ENCODE data around the gene FOXN1. TPM values are rescaled to one million over a fixed set of nuclear protein-coding genes. Genes with fewer than 3 reads are reported as not detected.

FOXN1 gene
- polyA plus RNA-seq, 1 donor from 2014 or later: not detected

DNA sequence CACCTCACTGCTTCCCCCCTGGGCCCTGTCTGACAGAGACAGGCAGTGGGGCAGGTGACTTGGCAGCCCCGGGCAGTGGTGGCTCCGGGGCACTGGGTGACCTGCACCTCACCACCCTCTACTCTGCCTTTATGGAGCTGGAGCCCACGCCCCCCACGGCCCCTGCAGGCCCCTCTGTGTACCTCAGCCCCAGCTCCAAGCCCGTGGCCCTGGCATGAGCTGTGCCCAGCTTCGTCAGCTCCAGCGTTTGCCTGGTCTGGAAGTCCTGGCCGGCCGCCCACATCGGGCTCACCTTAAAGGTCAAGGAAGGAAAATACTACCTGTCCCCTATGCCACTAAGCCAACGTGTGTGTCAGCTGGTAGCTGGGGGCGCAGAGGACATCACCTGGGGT is 31.1 kb downstream of the FOXN1 start:
- H3K9me3 Mint-ChIP-seq: no peaks in the 10 kb centered on the region
- H3K4me1 Mint-ChIP-seq: peaks cover 0 to 1% (median 0%) of the 10 kb centered on the region in 3 donors

DNA sequence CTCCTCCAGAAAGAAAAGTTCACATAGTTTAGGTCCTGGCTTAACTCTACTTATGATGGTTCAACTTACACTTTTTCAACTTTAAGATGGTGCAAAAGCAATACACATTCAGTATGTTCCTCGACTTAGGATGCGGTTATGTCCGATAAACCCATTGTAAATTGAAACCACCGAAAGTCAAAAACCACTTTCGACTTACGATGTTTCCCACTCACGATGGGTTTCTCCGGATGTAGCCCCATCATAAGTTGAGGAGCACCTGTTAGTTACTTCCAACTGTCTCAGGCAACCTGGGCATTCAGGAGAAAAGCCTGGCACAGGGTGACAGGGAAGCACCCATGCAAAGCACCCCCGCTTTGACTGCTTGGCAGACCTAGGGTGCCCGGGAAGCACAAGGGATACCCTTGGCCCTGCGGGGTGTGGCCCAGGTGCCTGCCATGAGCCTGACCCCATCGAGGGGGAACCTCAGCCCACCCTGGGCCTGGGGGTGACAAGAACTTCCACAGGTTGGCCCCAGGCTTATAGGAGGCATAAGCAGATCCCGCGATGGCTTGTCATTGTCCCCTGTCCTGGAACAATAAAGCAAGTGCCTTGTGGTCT is 32.2 kb downstream of the FOXN1 start:
- Mint-ChIP-seq H3K9me3 (no peaks in the 10 kb centered on the region), H3K27ac (no peak overlapping the region), H3K4me1 (peaks cover 0 to 6% (median 0%) of the 10 kb centered on the region in 3 donors), H3K27me3 (no peaks in the 10 kb centered on the region), H3K4me3 (no peak overlapping the region), H3K36me3 (no peaks in the 10 kb centered on the region)

More for the DNA sequence above, 31.1 kb downstream of the FOXN1 start:
- H3K4me3 Mint-ChIP-seq: no peak overlapping the region
- no peak overlapping the region for H3K27ac Mint-ChIP-seq
- no peaks in the 10 kb centered on the region for H3K36me3 Mint-ChIP-seq
- H3K27me3 Mint-ChIP-seq: peaks cover 1% of the 10 kb centered on the region

DNA sequence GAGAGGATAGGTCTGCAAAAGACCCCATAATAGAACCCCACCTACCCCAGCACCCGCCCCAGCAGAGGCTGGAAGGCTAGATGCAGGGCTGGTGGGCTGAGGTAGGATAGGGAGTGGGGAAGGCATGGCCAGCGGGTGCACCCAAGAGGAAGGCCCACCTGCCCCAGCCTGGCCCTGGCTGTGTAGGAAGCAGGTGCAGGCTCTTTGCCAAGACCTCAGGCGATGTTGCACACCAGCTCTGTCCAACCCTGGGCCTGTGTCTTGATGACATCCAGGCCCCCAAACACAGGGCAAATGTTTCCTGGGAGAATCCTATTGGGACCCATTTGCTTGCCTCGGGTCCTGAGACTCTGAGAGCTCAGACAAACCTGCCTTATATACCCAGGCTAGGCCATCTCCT is 34.1 kb downstream of the FOXN1 start:
- Mint-ChIP-seq H3K4me1 (peaks cover 7 to 15% (median 8%) of the 10 kb centered on the region in 3 donors), H3K9me3 (no peaks in the 10 kb centered on the region), H3K36me3 (no peaks in the 10 kb centered on the region), H3K27me3 (no peaks in the 10 kb centered on the region), H3K4me3 (peak overlapping the region in 1 of 4 donors; percentile 13), H3K27ac (no peak overlapping the region)

DNA sequence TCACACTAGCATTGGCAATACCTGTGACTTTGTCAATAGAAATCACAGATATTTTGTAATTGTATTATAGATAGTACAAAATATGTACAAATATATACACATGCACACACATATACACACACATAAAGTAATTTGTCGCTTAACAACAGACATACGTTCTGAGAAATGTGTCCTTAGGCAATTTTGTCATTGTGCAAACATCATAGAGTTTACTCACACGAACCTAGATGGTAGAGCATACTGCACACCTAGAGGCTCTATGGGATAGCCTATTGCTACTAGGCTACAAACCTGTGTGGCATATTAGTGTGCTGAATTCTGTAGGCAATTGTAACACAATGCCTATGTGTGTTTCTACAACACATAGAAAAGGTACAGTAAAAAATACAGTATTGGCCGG is 35.3 kb downstream of the FOXN1 start:
- Mint-ChIP-seq H3K4me3 (no peak overlapping the region), H3K27ac (no peak overlapping the region), H3K27me3 (no peaks in the 10 kb centered on the region), H3K9me3 (no peaks in the 10 kb centered on the region), H3K4me1 (peaks cover 7 to 17% (median 10%) of the 10 kb centered on the region in 3 donors), H3K36me3 (no peaks in the 10 kb centered on the region)

DNA sequence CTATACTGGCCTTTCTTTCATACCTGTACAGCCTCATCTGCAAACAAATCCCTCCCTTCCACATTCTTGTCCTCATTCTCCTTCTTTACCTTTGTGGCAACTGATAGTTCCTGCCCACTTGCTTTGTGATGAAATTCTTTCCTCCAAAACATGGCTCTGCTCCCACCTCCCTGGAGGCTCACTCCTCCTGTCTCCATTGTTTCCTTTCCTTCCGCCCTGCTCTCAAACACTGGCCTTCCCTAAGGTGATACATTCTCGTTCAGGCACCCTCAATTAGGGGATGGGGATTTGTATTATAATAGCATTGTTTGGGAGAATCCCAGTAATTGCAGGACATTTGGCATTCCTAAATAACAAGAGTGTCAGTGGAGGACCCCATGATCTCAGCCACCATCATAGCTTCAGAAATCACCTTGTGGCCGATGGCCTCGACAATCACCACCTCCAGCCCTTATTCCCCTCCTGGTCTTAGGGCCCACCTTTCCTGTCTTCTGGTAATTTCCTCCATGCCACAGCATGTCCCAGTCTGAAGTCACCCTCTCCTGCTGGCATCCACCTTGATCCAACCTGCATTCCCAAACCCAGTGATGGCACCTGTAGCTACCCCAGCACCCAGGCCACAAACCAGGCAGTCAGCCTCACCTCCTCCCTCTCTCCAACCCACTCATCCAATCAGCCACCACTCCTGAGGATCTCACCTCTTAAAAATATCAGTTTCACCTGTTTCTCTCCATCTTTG is 38.4 kb downstream of the FOXN1 start:
- peaks cover 2% of the 10 kb centered on the region for H3K36me3 Mint-ChIP-seq
- H3K27ac Mint-ChIP-seq: peak overlapping the region in 2 of 3 donors; percentile 82 to 86

DNA sequence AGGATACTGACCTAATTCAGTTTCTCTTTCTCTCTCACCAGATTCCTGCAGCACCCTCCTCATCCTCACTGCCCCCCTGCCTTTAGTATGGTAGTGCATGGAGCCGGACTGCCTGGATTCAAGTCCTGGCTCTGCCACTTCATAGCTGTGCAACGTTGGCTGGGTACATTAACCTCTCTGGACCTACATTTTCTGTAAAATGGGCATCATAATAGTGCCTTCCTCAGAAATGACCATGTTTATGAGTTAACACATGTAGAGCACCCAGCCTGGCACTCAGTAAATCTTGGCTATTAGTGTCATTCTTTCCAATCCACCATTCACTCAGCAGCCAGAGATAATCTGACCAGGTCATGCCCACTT is 39.0 kb downstream of the FOXN1 start:
- Mint-ChIP-seq H3K27ac (peak overlapping the region in 2 of 3 donors; percentile 53 to 82), H3K9me3 (no peaks in the 10 kb centered on the region), H3K4me3 (no peak overlapping the region), H3K36me3 (peaks cover 2% of the 10 kb centered on the region), H3K27me3 (no peaks in the 10 kb centered on the region), H3K4me1 (peaks cover 33 to 38% (median 35%) of the 10 kb centered on the region in 3 donors)

More for the DNA sequence above, 38.4 kb downstream of the FOXN1 start:
- H3K4me3 Mint-ChIP-seq: peak overlapping the region in 1 of 4 donors; percentile 40
- H3K9me3 Mint-ChIP-seq: no peaks in the 10 kb centered on the region
- H3K27me3 Mint-ChIP-seq: no peaks in the 10 kb centered on the region
- H3K4me1 Mint-ChIP-seq: peaks cover 27 to 33% (median 30%) of the 10 kb centered on the region in 3 donors

DNA sequence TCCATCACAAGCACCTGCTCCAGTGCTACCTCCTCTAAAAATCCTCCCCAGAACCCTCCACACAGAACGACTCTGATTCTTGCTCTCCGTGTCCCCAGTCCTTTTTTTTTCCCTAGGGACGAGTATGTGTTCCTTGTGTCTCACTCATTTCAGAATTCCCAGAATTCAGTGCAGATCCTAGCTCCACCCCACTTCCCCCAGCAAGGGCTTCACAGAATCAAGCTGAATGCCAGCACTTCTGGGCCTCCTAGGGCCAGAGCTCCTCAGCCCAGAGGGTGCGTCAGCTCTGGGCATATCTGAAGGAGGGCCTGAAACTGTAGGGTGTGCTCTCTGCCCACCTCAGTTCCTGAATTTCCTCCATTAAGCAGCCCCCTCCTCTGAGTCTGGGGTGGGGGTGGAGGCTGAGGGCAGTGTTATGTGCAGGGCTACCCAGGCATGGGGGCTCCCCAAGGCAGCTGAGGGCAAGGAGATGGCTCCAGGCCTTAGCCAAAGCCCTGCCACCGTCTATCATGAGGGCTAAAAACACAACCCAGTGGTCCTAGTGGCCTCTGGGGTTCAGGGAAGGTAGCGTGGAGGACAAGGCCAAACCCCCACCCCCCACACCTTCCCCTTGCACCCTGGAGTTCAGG is 39.8 kb downstream of the FOXN1 start:
- Mint-ChIP-seq H3K36me3 (peaks cover 2% of the 10 kb centered on the region), H3K4me1 (peaks cover 40 to 45% (median 43%) of the 10 kb centered on the region in 3 donors), H3K9me3 (no peaks in the 10 kb centered on the region), H3K4me3 (no peak overlapping the region), H3K27ac (peak overlapping the region in 1 of 3 donors; percentile 82), H3K27me3 (no peaks in the 10 kb centered on the region)

DNA sequence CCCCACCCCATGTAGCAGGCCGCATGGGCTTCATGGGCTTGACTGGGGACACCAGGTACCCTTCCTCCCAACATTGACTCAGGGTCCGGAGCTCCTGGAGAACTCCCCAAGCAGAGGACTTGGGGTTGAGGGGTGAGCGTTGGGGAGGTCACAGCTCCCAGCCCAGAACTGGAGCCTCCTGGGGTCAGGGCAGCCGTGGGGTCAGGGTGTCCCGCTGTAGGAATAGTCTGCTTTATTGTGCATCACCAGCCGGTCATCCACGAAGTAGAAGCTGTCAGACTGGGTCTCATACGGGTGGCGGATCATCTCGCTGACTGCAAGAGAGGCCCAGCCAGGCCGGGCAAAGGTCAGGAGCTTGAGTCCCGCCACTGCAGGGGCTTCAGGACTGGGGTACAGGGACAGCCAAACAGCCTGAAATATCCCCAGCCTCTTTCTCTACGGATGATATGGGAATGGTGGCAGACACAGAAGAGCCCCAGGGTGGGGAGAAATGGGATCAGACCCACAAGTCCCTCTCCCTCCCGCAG is 41.0 kb downstream of the FOXN1 start:
- Mint-ChIP-seq H3K27me3 (no peaks in the 10 kb centered on the region), H3K27ac (peak overlapping the region; percentile 90 to 96 (median 90)), H3K4me3 (peak overlapping the region; percentile 75 to 93 (median 84)), H3K9me3 (no peaks in the 10 kb centered on the region), H3K36me3 (peaks cover 2% of the 10 kb centered on the region), H3K4me1 (peaks cover 49 to 55% (median 53%) of the 10 kb centered on the region in 3 donors)

DNA sequence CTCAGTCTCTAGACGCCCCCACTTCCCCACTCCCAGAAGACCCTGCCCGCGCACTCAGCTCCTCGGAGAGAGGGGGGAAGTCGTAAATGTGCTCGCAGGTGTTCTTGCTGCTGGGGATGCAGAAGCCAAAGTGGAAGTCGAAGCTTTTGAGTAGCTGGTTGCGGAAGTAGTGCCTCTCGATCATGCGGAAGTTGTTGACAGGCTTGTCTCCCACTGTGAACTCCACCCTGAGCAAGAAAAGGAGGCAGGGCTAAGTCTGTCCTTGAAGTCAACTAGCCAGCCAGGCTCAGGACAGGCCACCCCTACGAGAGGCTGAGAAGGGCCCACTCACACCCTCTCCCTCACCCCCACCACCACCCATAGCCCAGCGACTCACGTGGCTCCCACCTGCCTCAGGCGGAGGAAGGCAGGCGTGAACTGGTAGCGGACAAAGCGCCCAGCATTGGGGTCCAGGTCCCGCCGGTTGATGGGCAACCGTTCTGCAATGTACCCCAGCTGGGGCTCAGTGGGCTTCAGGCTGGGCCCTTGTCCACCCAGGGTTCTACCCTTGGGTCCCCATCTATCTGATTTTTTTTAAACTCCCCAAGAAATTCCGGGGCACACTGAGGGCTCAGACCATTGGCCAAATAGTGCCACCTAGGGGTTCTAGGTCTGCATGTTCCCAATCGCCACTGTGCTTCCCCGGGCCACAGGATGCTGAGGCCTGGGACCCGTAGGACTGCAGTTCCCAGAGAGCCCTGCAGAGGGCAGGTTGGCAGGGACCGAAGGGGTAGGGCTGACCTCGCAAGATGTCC is 41.7 kb downstream of the FOXN1 start:
- Mint-ChIP-seq H3K4me3 (peak overlapping the region; percentile 75 to 93 (median 84)), H3K9me3 (no peaks in the 10 kb centered on the region), H3K4me1 (peaks cover 49 to 57% (median 56%) of the 10 kb centered on the region in 3 donors), H3K27ac (peak overlapping the region; percentile 90 to 96 (median 90)), H3K27me3 (no peaks in the 10 kb centered on the region), H3K36me3 (peaks cover 2% of the 10 kb centered on the region)

DNA sequence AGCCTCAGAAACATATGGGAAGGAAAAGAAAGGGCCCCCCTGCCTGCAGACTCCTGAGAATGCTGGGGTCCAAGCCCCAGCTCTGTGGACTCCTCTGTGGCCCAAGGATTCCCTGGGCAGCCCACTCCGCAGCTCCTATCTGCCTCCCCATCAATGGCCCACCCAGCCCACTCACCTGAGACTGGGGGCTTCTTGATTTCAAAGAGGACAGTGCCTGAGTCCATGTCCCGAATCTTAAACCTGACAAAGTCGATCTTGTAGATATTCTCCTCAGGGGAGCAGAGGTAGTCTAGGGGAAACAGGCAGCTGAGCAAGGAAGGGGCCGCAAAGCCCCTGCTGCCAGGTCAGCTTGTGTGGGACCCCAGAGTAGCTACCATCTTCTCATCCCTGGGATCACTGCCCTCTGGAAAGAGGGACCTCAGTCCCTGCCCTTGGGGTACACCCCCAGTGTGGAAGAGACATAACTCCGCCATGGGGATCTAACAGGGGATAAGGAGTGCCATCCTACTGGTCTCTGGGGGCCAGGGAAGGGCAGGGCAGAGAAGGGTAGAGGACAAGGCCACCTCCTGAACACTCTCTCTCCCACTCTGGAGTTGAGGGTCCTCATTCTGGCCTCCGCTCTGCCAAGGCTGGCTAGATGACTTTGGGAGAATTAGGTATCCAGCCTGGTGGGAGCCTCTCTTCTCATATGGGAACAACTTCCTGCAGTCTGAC is 42.4 kb downstream of the FOXN1 start:
- Mint-ChIP-seq H3K9me3 (no peaks in the 10 kb centered on the region), H3K4me3 (peak overlapping the region; percentile 77 to 93 (median 86)), H3K4me1 (peaks cover 49 to 56% (median 56%) of the 10 kb centered on the region in 3 donors), H3K27ac (peak overlapping the region; percentile 90 to 96 (median 90)), H3K27me3 (no peaks in the 10 kb centered on the region), H3K36me3 (peaks cover 2% of the 10 kb centered on the region)

DNA sequence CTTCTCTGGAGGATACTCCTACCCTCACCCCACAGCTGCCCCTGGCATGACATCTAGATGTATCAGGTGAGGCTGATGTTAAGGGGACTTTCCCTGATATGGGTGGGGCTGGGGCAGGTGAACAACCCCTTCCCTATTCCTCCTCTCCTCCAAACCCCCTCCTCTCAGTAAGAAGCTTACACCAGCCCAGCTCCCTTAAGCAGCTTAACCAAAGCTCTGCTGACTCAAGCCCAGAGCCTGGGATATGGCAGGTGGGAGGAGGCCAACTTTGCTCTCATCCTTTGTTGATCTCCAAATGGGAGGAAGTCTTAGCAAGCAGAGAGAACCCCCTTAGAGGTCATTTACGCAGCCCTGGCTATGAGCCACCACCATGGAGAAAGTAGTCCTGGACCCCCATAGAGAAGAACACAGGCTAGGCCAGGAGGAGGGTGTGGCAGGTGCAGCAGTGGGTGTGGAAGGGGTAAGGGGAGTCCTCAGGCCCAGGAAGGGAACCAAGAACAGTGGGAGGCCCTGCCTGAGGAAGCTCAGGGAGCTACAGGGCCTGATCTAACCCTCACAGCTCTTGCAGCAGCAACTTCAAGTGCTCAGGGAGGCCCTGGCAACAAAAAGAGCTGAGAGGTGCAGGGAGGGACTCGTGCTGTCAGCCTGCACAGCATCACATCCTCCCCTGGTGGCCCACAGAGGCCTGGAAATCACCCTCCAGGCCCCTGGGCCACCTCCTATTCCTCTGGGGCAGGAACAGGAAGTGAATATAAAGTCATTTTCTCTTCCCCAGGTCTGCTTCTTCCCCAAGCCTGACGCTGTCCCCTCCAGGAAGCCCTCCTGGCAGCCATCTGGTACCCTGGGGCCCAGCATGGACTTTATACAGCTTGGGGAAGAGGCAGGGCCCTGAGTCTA is 43.3 kb downstream of the FOXN1 start:
- Mint-ChIP-seq H3K36me3 (peaks cover 2% of the 10 kb centered on the region), H3K9me3 (no peaks in the 10 kb centered on the region), H3K27me3 (no peaks in the 10 kb centered on the region), H3K4me3 (peak overlapping the region; percentile 25 to 93 (median 85)), H3K4me1 (peaks cover 43 to 50% (median 49%) of the 10 kb centered on the region in 3 donors), H3K27ac (peak overlapping the region; percentile 90 to 96 (median 90))

DNA sequence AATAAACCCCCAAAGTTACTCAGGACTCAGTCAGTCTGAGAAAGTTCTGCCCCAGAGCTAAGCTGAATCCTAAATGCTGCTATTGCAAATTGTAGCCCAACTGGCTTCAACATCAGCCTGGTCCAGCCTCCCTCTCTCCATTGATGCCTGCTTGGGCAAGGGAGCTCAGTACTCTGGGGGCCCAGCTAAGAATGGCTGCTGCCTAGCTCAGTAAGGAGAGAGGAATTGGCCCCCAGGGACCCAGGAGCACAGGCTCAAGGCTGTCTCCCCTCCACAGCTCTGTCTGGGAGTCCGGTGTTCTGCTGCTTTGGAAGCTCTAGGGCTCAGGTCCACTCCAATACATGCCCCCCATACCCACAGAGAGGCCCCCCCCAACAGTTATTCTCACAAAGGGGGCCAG is 44.7 kb downstream of the FOXN1 start:
- Mint-ChIP-seq H3K4me1 (peaks cover 43 to 48% (median 45%) of the 10 kb centered on the region in 3 donors), H3K4me3 (peak overlapping the region in 3 of 4 donors; percentile 77 to 99 (median 97)), H3K27ac (peak overlapping the region; percentile 90 to 96 (median 90)), H3K27me3 (no peaks in the 10 kb centered on the region), H3K9me3 (no peaks in the 10 kb centered on the region), H3K36me3 (peaks cover 2% of the 10 kb centered on the region)

Measured in IgD-negative memory B cell (primary cell).